ENCODE data around the gene PIGS. TPM values are rescaled to one million over a fixed set of nuclear protein-coding genes. Genes with fewer than 3 reads are reported as not detected.
A peak's percentile ranks its signal among the peaks of the same experiment; 100 is the strongest.
"Not testable (repeated sequence)": the region's sequence is repeated elsewhere in the genome, so short reads cannot be mapped to it uniquely, and the experiment has no call there.

The PIGS gene
- total and polyA plus RNA-seq, 2 donors = 21.1 to 64.4 TPM

DNA sequence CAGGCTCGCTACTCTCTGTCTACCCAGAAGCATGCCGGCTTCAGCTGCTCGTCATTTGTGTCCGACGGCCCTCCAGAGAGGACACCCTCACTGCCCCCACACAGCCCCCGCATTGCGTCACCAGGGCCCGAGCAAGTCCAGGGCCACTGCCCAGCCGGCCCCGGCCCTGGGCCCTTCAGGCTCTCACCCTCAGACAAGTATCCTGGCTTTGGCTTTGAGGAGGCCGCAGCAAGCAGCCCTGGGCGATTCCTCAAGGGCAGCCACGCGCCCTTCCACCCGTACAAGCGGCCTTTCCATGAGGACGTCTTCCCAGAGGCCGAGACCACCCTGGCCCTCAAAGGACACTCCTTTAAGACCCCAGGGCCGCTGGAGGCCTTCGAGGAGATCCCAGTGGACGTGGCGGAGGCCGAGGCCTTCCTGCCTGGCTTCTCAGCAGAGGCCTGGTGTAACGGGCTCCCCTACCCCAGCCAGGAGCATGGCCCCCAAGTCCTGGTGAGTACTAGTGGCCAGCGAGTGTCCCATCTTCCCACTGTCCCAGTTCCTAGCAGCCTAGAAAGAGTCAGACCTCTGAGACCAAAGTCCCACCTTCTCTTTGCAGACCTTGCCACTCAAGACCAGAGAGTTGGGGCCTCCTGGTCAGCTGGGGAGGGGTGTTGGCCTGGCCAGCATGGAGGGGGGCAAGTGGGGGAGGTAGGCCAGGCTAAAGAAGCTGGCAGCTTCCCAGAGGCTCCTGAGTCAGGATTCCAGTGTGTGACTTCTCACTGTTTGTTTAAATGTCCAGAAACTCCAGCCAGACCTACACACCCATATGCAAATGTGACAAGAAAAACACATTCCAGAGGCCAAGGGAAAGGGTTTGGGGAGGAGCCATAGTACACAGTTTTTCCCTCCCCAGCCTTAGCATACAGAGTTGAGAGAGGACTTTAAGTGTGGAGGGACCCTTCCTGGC is 46.6 kb downstream of the PIGS start:
- no peak overlapping the region for H3K4me3 ChIP-seq (ENCODE audit: low read depth, low read length)
- WGBS = 90% methylated on average over 25 of the region's 25 CpGs
- peak; percentile 64 for DNase-seq (ENCODE audit: extremely low spot score)
- H3K27ac ChIP-seq (ENCODE audit: low read depth) = peak overlapping the region; percentile 3
- H3K36me3 ChIP-seq (ENCODE audit: insufficient read depth) = no peaks in the 10 kb centered on the region
- no peaks in the 10 kb centered on the region for H3K4me1 ChIP-seq (ENCODE audit: insufficient read depth)

DNA sequence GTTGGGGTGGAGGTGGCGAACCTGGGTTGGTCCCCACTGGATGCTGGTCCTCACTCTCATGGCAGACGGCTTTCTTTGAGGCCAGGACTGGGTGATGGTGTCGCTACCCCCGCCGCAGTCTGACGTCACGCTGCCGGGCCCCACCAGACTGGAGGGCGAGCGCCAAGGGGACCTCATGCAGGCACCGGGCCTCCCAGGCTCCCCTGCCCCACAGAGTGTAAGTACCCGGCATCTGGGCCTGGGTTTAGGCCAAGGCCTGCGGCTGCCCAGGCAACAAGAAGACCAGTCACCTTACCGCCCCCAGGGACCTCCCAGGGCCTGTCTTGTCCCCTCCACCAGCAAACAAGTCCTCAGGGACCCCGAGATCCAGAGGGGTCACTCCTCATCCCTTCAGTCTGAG is 47.4 kb downstream of the PIGS start:
- no peak for DNase-seq (ENCODE audit: extremely low spot score)
- WGBS = 86% methylated on average over 15 of the region's 15 CpGs
- Histone ChIP-seq H3K36me3 (ENCODE audit: insufficient read depth) (no peaks in the 10 kb centered on the region), H3K4me3 (ENCODE audit: low read depth, low read length) (no peak overlapping the region), H3K27ac (ENCODE audit: low read depth) (no peak overlapping the region), H3K4me1 (ENCODE audit: insufficient read depth) (no peaks in the 10 kb centered on the region)

DNA sequence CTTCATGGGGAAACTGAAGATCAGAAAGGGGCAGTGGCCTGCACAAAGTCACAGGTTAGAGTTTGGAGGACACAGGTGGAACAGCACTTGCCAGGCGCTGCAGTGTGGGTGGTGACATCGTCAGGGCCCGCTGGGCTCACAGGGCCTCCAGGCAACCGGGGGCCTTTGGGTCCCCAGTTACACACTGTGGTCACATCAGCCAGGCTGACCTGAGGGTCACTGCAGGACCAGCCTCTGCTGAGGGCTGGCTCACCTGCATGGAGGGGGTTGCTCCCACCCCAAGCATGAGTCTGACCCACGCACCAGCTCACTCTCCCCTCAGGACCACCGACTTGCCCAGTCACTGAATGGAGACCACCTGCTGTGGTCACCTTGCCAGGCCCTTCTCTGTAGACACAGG is 48.1 kb downstream of the PIGS start:
- Histone ChIP-seq H3K36me3 (ENCODE audit: insufficient read depth) (no peaks in the 10 kb centered on the region), H3K27ac (ENCODE audit: low read depth) (no peak overlapping the region), H3K4me1 (ENCODE audit: insufficient read depth) (no peaks in the 10 kb centered on the region), H3K4me3 (ENCODE audit: low read depth, low read length) (no peak overlapping the region)
- no peak for DNase-seq (ENCODE audit: extremely low spot score)
- 88% methylated on average over 6 of the region's 6 CpGs for WGBS

DNA sequence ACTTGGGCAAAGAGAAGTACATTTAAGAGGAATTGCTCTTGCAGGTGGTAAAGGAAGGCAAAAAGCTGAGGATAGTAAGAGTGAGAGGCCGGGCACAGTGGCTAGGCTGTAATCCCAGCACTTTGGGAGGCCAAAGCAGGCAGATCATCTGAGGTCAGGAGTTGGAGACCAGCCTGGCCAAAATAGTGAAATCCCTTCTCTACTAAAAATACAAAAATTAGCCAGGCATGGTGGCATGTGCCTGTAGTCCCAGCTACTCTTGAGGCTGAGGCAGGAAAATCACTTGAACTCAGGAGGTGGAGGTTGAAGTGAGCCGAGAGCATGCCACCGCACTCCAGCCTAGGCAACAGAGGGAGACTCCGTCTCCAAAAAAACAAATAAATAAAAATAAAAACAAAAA is 49.0 kb downstream of the PIGS start:
- H3K4me3 ChIP-seq (ENCODE audit: low read depth, low read length); H3K36me3 ChIP-seq (ENCODE audit: insufficient read depth); H3K4me1 ChIP-seq (ENCODE audit: insufficient read depth); H3K27ac ChIP-seq (ENCODE audit: low read depth); DNase-seq (ENCODE audit: extremely low spot score): not testable (repeated sequence)
- 91% methylated on average over 4 of the region's 4 CpGs for WGBS

DNA sequence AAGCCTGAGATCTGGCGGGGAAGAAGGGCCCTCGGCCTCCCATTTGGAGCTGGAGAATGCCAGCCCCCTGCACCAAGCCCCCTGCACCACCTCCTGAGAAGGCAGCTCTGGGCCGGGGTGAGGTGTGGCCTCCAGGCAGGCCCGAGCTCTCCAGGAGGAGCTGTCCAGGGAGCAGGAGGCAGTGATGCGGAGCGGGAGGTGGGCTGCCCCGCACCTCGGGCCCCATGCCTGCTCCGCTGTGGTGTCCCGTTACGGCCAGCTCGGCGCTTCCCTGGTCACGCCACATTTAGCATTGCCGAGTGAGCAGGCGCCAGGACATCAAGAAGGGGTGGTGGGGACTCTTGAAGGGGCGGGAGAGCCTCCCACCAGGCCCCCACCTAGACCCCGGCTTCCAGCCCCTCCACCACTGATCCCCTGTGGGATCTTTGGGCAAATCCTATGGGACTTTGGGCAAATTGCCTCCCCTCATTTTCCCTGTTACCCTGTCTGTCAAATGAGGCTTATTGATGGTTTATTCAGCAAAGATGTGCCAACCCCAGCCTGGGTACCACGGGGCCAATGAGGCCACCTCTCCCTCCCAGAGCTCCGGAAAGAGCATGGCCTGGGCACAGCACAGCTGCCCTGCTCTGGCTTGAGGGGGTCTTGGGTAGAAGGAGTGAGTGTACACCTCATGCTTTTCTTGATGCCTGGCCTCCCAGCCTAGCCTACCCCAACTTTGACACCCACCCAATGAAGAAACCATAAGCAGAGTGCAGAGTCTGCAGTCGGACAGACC is 49.8 kb downstream of the PIGS start:
- WGBS = 47% methylated on average over 21 of the region's 21 CpGs
- H3K4me1 ChIP-seq (ENCODE audit: insufficient read depth) = no peaks in the 10 kb centered on the region
- H3K27ac ChIP-seq (ENCODE audit: low read depth) = no peak overlapping the region
- H3K4me3 ChIP-seq (ENCODE audit: low read depth, low read length) = no peak overlapping the region
- no peaks in the 10 kb centered on the region for H3K36me3 ChIP-seq (ENCODE audit: insufficient read depth)
- no peak for DNase-seq (ENCODE audit: extremely low spot score)

DNA sequence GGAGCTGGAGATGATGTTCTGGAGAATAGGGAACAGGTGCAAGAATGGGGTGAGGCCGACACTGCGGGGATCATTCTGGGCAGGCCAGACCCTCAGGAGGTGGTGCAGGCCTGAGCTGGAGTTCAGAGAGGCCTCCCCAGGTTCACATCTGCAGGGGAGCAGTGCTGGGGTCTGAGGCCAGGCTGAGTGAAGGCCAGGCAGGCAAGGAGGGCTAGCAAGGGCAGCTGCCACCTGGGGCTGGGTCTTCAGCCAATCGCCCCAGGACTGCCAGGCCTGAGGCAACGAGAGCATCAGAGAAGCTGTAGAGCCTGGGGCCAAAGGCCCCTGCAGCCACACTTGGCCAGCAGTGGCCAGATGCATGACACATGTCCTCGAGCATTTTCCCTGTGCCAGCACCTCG is 50.6 kb downstream of the PIGS start:
- Histone ChIP-seq H3K27ac (ENCODE audit: low read depth) (no peak overlapping the region), H3K4me3 (ENCODE audit: low read depth, low read length) (no peak overlapping the region), H3K36me3 (ENCODE audit: insufficient read depth) (no peaks in the 10 kb centered on the region), H3K4me1 (ENCODE audit: insufficient read depth) (no peaks in the 10 kb centered on the region)
- 83% methylated on average over 6 of the region's 6 CpGs for WGBS
- no peak for DNase-seq (ENCODE audit: extremely low spot score)

DNA sequence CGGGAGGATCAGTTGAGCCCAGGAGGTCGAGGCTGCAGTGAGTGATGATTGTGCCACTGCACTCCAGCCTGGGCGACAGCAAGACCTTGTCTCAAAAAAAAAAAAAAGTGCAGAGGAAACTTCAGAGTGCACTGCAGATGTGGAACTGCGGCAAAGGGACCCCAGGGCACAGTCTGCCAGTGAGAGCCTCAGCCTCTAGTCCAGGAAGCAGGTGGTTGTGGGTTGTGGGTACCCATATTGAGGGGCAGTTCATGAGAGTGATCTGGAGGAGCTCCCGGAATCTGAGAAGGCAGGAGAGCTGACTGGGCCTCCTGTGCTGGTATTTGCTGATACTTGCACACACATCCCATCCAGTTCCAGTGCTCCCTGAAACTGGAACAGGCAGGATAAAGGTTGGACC is 52.1 kb downstream of the PIGS start:
- Histone ChIP-seq H3K4me1 (ENCODE audit: insufficient read depth) (no peaks in the 10 kb centered on the region), H3K4me3 (ENCODE audit: low read depth, low read length) (no peak overlapping the region), H3K27ac (ENCODE audit: low read depth) (no peak overlapping the region), H3K36me3 (ENCODE audit: insufficient read depth) (no peaks in the 10 kb centered on the region)
- no peak for DNase-seq (ENCODE audit: extremely low spot score)
- 69% methylated on average over 5 of the region's 5 CpGs for WGBS

DNA sequence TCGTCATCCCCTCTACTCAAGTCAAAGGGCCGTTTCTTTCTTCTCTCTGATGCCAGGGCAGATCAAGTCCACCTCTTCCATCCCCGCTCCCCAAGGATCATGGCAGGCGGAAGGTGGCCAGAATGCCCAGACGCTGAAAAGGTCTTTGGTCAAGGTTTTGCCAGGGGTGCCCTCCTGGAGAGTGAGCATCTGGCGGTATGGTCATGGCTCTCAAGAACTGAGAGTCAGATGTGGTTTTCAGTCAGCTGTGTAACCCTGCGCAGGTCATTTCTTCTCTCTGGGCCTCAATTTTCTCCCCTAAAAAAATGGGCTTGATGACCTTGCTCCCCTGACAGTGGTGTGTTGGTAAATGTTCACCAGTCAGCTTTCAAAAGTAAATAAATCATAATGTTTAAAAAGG is 52.7 kb downstream of the PIGS start:
- no peaks in the 10 kb centered on the region for H3K36me3 ChIP-seq (ENCODE audit: insufficient read depth)
- no peak for DNase-seq (ENCODE audit: extremely low spot score)

DNA sequence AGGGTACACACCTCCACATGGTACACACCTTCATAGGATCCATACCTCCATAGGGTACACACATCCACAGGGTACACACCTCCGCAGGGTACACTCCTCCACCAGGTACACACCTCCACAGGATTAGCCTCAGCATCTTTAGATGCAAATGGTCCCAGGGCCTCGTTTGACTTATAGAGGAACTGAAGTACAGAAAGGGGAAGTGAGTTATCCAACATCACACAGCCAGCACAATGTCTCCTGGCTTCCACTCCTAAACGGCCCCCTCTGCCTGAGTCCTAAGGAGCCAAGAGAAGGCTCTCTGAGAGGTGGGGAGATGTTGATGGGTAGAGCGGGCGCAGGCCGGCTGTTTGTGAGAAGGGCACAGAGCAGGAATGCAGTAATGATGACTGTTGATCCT is 53.2 kb downstream of the PIGS start:
- DNase-seq (ENCODE audit: extremely low spot score) = no peak
- H3K36me3 ChIP-seq (ENCODE audit: insufficient read depth) = no peaks in the 10 kb centered on the region
- no peak overlapping the region for H3K4me3 ChIP-seq (ENCODE audit: low read depth, low read length)
- H3K4me1 ChIP-seq (ENCODE audit: insufficient read depth) = no peaks in the 10 kb centered on the region
- WGBS = 71% methylated on average over 6 of the region's 6 CpGs
- H3K27ac ChIP-seq (ENCODE audit: low read depth) = no peak overlapping the region

More for the DNA sequence above, 52.7 kb downstream of the PIGS start:
- WGBS = 86% methylated on average over 7 of the region's 7 CpGs
- no peaks in the 10 kb centered on the region for H3K4me1 ChIP-seq (ENCODE audit: insufficient read depth)
- no peak overlapping the region for H3K27ac ChIP-seq (ENCODE audit: low read depth)
- H3K4me3 ChIP-seq (ENCODE audit: low read depth, low read length) = no peak overlapping the region

DNA sequence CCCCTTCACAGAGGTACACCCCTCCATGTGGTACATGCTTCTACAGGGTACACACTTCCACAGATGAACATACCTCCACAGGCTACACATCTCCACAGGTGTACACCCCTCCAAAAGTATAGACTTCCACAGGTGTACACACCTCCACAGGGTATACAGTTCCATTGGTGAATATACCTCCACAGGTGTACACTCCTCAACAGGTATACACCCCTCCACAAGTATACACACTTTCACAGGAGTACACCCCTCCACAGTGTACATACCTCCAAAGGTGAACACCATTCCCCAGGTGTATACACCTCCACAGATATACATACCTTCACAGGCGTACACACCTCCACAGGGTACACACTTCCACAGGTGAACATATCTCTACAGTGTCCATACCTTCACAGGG is 55.8 kb downstream of the PIGS start:
- no peak overlapping the region for H3K27ac ChIP-seq (ENCODE audit: low read depth)
- no peak for DNase-seq (ENCODE audit: extremely low spot score)
- H3K4me3 ChIP-seq (ENCODE audit: low read depth, low read length) = no peak overlapping the region
- no peaks in the 10 kb centered on the region for H3K36me3 ChIP-seq (ENCODE audit: insufficient read depth)
- 98% methylated on average over 1 of the region's 1 CpG for WGBS
- no peaks in the 10 kb centered on the region for H3K4me1 ChIP-seq (ENCODE audit: insufficient read depth)

DNA sequence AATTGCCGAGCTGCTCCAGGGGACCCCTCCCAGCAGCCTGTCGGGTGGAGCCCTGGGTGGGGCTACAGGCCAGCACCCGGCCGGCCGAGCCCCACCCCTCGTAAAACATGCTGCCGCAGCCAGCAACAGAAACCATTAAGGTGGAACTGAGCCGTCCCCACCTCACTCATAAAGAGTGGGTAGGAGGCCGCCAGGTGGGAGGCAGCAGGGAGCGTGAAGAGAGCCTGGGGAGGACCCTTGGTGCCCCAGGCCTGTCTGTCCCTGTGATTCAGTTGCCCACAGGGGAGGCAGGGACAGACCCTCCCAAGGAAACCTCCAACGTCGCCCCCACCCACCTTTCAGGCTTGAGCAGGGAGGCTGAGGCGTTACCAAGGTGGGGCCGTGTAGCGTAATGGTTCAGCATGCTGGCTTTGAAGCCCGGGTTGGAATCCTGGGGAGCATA is 56.7 kb downstream of the PIGS start:
- DNase-seq (ENCODE audit: extremely low spot score) = no peak
- Histone ChIP-seq H3K36me3 (ENCODE audit: insufficient read depth) (no peaks in the 10 kb centered on the region), H3K4me1 (ENCODE audit: insufficient read depth) (no peaks in the 10 kb centered on the region), H3K27ac (ENCODE audit: low read depth) (no peak overlapping the region), H3K4me3 (ENCODE audit: low read depth, low read length) (no peak overlapping the region)
- 39% methylated on average over 16 of the region's 16 CpGs for WGBS

DNA sequence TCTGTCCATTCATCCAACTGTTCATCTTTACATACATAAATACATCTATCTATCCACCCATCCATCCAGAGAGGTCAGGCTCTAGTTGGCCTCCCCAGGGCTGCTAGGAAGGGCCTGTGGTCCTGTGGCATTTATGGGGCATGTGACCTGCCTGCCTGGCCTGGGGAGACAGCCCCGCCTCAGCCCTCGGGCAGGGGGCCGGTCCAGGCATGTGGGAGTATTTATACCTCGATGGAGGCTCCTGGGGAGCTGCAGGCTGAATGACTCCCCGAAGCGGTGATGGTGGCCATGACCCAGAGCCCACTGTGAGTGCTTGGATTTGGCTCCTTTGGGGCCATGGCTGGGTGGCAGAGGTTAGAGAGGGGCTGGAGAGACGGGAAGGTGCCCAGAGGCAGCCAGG is 57.8 kb downstream of the PIGS start:
- Histone ChIP-seq H3K4me1 (ENCODE audit: insufficient read depth) (no peaks in the 10 kb centered on the region), H3K36me3 (ENCODE audit: insufficient read depth) (no peaks in the 10 kb centered on the region), H3K27ac (ENCODE audit: low read depth) (no peak overlapping the region), H3K4me3 (ENCODE audit: low read depth, low read length) (no peak overlapping the region)
- 62% methylated on average over 7 of the region's 7 CpGs for WGBS
- no peak for DNase-seq (ENCODE audit: extremely low spot score)

DNA sequence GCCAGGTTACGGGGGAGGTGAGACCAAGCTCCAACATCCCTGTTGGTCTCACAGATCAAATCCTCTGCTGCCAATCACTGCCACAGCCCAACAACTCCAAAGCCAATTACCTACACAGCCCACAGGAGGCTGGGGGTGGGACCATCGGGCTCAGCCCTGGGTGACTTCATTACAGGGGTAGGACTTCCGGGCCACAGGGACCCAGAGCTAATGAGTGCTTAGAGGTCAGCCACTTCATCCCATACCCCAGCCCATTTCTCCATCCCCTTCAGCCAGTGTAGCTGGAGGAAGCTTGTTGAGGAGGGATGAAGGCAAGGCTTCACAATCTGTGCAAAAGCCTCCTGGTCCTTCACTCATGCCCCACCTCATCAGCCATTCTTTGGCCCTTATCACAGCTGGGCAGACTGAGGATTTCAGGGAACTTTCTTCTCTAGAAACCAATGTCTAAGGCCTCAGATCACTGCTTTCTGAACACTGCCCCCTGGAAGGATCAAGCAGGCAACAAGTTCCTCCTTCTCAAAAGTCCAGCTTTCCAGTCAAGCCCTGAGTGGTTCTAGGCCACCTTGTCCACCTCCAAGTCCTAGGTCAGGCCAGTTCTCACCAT is 59.4 kb downstream of the PIGS start:
- H3K36me3 ChIP-seq (ENCODE audit: insufficient read depth) = no peaks in the 10 kb centered on the region
- DNase-seq (ENCODE audit: extremely low spot score) = no peak
- H3K4me1 ChIP-seq (ENCODE audit: insufficient read depth) = no peaks in the 10 kb centered on the region
- H3K4me3 ChIP-seq (ENCODE audit: low read depth, low read length) = no peak overlapping the region
- H3K27ac ChIP-seq (ENCODE audit: low read depth) = no peak overlapping the region
- 68% methylated on average over 3 of the region's 3 CpGs for WGBS

DNA sequence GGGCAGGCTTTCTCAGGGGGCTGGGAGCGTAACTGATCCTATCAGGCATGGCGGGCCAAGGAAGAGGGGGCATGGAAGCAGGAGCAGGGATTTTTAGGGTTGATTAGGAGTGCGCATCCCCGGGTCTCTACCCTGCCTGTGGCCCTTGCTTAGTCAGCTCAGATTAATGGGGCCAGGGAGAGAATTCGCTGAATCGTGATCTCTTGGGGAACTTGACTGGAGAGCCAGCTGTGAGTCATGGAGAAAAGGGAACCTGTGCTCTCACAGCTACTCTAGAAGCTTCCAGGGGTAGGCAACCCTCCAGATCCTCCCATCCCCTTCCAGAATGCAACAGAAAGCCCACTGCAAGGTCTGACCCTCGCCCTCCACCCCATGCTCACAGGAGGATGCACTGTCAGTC is 61.5 kb downstream of the PIGS start:
- no peak for DNase-seq (ENCODE audit: extremely low spot score)
- Histone ChIP-seq H3K36me3 (ENCODE audit: insufficient read depth) (no peaks in the 10 kb centered on the region), H3K4me1 (ENCODE audit: insufficient read depth) (no peaks in the 10 kb centered on the region), H3K4me3 (ENCODE audit: low read depth, low read length) (no peak overlapping the region), H3K27ac (ENCODE audit: low read depth) (no peak overlapping the region)
- 73% methylated on average over 7 of the region's 7 CpGs for WGBS

Data from urinary bladder (tissue), 4 donors.